ENCODE data around the gene JMJD7.

JMJD7 gene

GRCh38 chr15:41876689-41877088 is 48.8 kb downstream of the JMJD7 start:
- no peak for TF ChIP-seq CTCF (conservative IDR thresholded peaks at IDR 0.05; ENCODE audit: low read length)
- TF ChIP-seq EZH2phosphoT487 (IDR thresholded peaks at IDR 0.05; ENCODE audit: borderline replicate concordance), result no peak
- Histone ChIP-seq H4K20me1 (ENCODE audit: insufficient read depth, low read length, poor library complexity, severe bottlenecking) (no peaks in the 10 kb centered on the region), H3F3A (ENCODE audit: low read depth) (no peaks in the 10 kb centered on the region), H3K4me3 (ENCODE audit: low read length, poor library complexity, severe bottlenecking) (no peak overlapping the region), H3K4me1 (ENCODE audit: insufficient read depth, low read length, poor library complexity, severe bottlenecking) (no peaks in the 10 kb centered on the region), H3K27me3 (ENCODE audit: insufficient read depth, low read length, poor library complexity, severe bottlenecking) (no peaks in the 10 kb centered on the region), H3K9me2 (replicated peaks; ENCODE audit: low read depth, low read length) (no peaks in the 10 kb centered on the region), H3K4me2 (ENCODE audit: low read depth, low read length, poor library complexity, severe bottlenecking) (no peak overlapping the region), H3K79me2 (ENCODE audit: insufficient read depth, low read length) (no peaks in the 10 kb centered on the region), H3K36me3 (ENCODE audit: insufficient read depth, low read length) (no peaks in the 10 kb centered on the region), H3K9ac (ENCODE audit: low read depth, low read length, poor library complexity, severe bottlenecking) (no peak overlapping the region), H2AFZ (ENCODE audit: low read length) (no peak overlapping the region), H3K9me3 (ENCODE audit: insufficient read depth, low read depth, low read length) (no peaks in the 10 kb centered on the region)

- Histone ChIP-seq H3K9me3 (ENCODE audit: insufficient read depth, low read depth, low read length) (no peaks in the 10 kb centered on the region), H3K79me2 (ENCODE audit: insufficient read depth, low read length) (no peaks in the 10 kb centered on the region), H3K4me2 (ENCODE audit: low read depth, low read length, poor library complexity, severe bottlenecking) (no peak overlapping the region), H3K9ac (ENCODE audit: low read depth, low read length, poor library complexity, severe bottlenecking) (no peak overlapping the region), H3K27me3 (ENCODE audit: insufficient read depth, low read length, poor library complexity, severe bottlenecking) (no peaks in the 10 kb centered on the region), H2AFZ (ENCODE audit: low read length) (no peak overlapping the region), H4K20me1 (ENCODE audit: insufficient read depth, low read length, poor library complexity, severe bottlenecking) (no peaks in the 10 kb centered on the region), H3K4me3 (ENCODE audit: low read length, poor library complexity, severe bottlenecking) (no peak overlapping the region), H3K36me3 (ENCODE audit: insufficient read depth, low read length) (no peaks in the 10 kb centered on the region), H3K9me2 (replicated peaks; ENCODE audit: low read depth, low read length) (no peaks in the 10 kb centered on the region), H3K4me1 (ENCODE audit: insufficient read depth, low read length, poor library complexity, severe bottlenecking) (peaks cover under 1% of the 10 kb centered on the region), H3F3A (ENCODE audit: low read depth) (no peaks in the 10 kb centered on the region)
- TF ChIP-seq CTCF (conservative IDR thresholded peaks at IDR 0.05; ENCODE audit: low read length) (no peak), EZH2phosphoT487 (IDR thresholded peaks at IDR 0.05; ENCODE audit: borderline replicate concordance) (no peak)
Measured at GRCh38 chr15:41877631-41878354, 49.9 kb downstream of the JMJD7 start.

- Histone ChIP-seq H3K9ac (ENCODE audit: low read depth, low read length, poor library complexity, severe bottlenecking) (no peak overlapping the region), H4K20me1 (ENCODE audit: insufficient read depth, low read length, poor library complexity, severe bottlenecking) (no peaks in the 10 kb centered on the region), H3K79me2 (ENCODE audit: insufficient read depth, low read length) (no peaks in the 10 kb centered on the region), H2AFZ (ENCODE audit: low read length) (no peak overlapping the region), H3K27me3 (ENCODE audit: insufficient read depth, low read length, poor library complexity, severe bottlenecking) (no peaks in the 10 kb centered on the region), H3F3A (ENCODE audit: low read depth) (no peaks in the 10 kb centered on the region), H3K4me3 (ENCODE audit: low read length, poor library complexity, severe bottlenecking) (no peak overlapping the region), H3K36me3 (ENCODE audit: insufficient read depth, low read length) (no peaks in the 10 kb centered on the region), H3K9me3 (ENCODE audit: insufficient read depth, low read depth, low read length) (no peaks in the 10 kb centered on the region), H3K4me1 (ENCODE audit: insufficient read depth, low read length, poor library complexity, severe bottlenecking) (peaks cover 5% of the 10 kb centered on the region), H3K9me2 (replicated peaks; ENCODE audit: low read depth, low read length) (no peaks in the 10 kb centered on the region), H3K4me2 (ENCODE audit: low read depth, low read length, poor library complexity, severe bottlenecking) (no peak overlapping the region)
- TF ChIP-seq EZH2phosphoT487 (IDR thresholded peaks at IDR 0.05; ENCODE audit: borderline replicate concordance) (no peak), CTCF (conservative IDR thresholded peaks at IDR 0.05; ENCODE audit: low read length) (no peak)
Measured at GRCh38 chr15:41878355-41878699, 50.4 kb downstream of the JMJD7 start.

All from Loucy (cell line).